SU-DHL-6 (cell line): ENCODE measurements around the gene ZGRF1.

Experiments
- CTCF ChIP-seq: fragments of 200-600 bp; sonication (generic); IDR thresholded peaks from one replicate; pipeline ENCODE4 v1.5.1; 2017; ENCODE audit warnings: antibody characterized with exemption, mild to moderate bottlenecking, low read length, moderate library complexity; ENCODE audit not compliant: insufficient read depth, poor library complexity, severe bottlenecking
- EZH2phosphoT487 ChIP-seq: fragments of 200-600 bp; sonication (generic), shearing (Covaris generic); conservative IDR thresholded peaks from 2 replicates; pipeline ENCODE4 v1.6.1; 2018; ENCODE audit warnings: mild to moderate bottlenecking, antibody characterized with exemption, low read length, moderate library complexity, mixed read lengths

- TF ChIP-seq CTCF = no peak
- no peak for TF ChIP-seq EZH2phosphoT487
Observed at GRCh38 chr4:112567536-112567935, 69.2 kb downstream of the ZGRF1 start.
